GM23338 (cell line): Measurements from ENCODE around the gene JAM3. TPM values are rescaled to one million over a fixed set of nuclear protein-coding genes. Genes with fewer than 3 reads are reported as not detected.
A peak's percentile ranks its signal among the peaks of the same experiment; 100 is the strongest.

Experiments
- ATAC-seq: fragments of 200-7000 bp; cut with Tn5 transposase; 3 replicates; pipeline ENCODE4 v1.9.1; 2020
- DNase-seq: peaks from one replicate; pipeline ENCODE4 v3.0.0-alpha.2; 2015; ENCODE audit warnings: low spot score
- H2AFZ ChIP-seq: fragments of 200-600 bp; sonication (generic); 2 replicates; pipeline ENCODE4 v1.8.0; 2016; ENCODE audit warnings: antibody characterized with exemption, mild to moderate bottlenecking, moderate library complexity
- H3F3A ChIP-seq: fragments of 200-600 bp; sonication (generic); replicated peaks from 2 replicates; pipeline ENCODE4 v1.8.0; 2017; ENCODE audit warnings: antibody characterized with exemption, mixed run types, low read depth
- H3K27ac ChIP-seq: fragments of 200-600 bp; sonication (generic); 2 replicates; pipeline ENCODE4 v1.6.1; 2016; ENCODE audit warnings: low read depth
- H3K27me3 ChIP-seq: fragments of 200-600 bp; sonication (generic); 2 replicates; pipeline ENCODE4 v1.8.0; 2016; ENCODE audit warnings: mild to moderate bottlenecking, mixed run types, moderate library complexity; ENCODE audit not compliant: insufficient read depth
- H3K36me3 ChIP-seq: fragments of 200-600 bp; sonication (generic); 2 replicates; pipeline ENCODE4 v1.8.0; 2016; ENCODE audit warnings: mild to moderate bottlenecking; ENCODE audit not compliant: insufficient read depth
- H3K4me1 ChIP-seq: fragments of 200-600 bp; sonication (generic); 2 replicates; pipeline ENCODE4 v1.8.0; 2016; ENCODE audit warnings: mild to moderate bottlenecking, moderate library complexity; ENCODE audit not compliant: insufficient read depth
- H3K4me2 ChIP-seq: fragments of 200-600 bp; sonication (generic); 2 replicates; pipeline ENCODE4 v1.7.1; 2017; ENCODE audit warnings: mixed run types
- H3K4me3 ChIP-seq: fragments of 200-600 bp; sonication (generic); 2 replicates; pipeline ENCODE4 v1.6.1; 2016; ENCODE audit warnings: mixed run types
- H3K79me2 ChIP-seq: fragments of 200-600 bp; sonication (generic); replicated peaks from 2 replicates; pipeline ENCODE4 v1.8.0; 2017; ENCODE audit warnings: mild to moderate bottlenecking; ENCODE audit not compliant: insufficient read depth
- H3K9me2 ChIP-seq: fragments of 200-600 bp; sonication (generic); 2 replicates; pipeline ENCODE4 v1.8.0; 2017; ENCODE audit not compliant: insufficient read depth
- H4K20me1 ChIP-seq: fragments of 200-600 bp; sonication (generic); replicated peaks from 2 replicates; pipeline ENCODE4 v1.8.0; 2017; ENCODE audit warnings: mild to moderate bottlenecking; ENCODE audit not compliant: insufficient read depth
- H3K27ac Mint-ChIP-seq: 2 replicates; pipeline ENCODE4 v1.8.0; 2020; ENCODE audit warnings: inconsistent platforms, mild to moderate bottlenecking, moderate library complexity, mixed read lengths
- H3K27me3 Mint-ChIP-seq: 3 replicates; pipeline ENCODE4 v1.8.0; 2022; ENCODE audit warnings: low read depth, mild to moderate bottlenecking, moderate library complexity, mixed read lengths, inconsistent platforms; ENCODE audit not compliant: insufficient read depth, poor library complexity
- H3K36me3 Mint-ChIP-seq: 3 replicates; pipeline ENCODE4 v1.8.0; 2021; ENCODE audit warnings: low read depth, mild to moderate bottlenecking, inconsistent platforms, moderate library complexity, mixed read lengths
- H3K4me1 Mint-ChIP-seq: 3 replicates; pipeline ENCODE4 v1.8.0; 2020; ENCODE audit warnings: mild to moderate bottlenecking, inconsistent platforms, mixed read lengths
- H3K4me3 Mint-ChIP-seq: 3 replicates; pipeline ENCODE4 v1.8.0; 2021; ENCODE audit warnings: moderate library complexity, mild to moderate bottlenecking, inconsistent platforms, mixed read lengths
- H3K9me3 Mint-ChIP-seq: 3 replicates; pipeline ENCODE4 v1.8.0; 2020; ENCODE audit warnings: moderate library complexity, mild to moderate bottlenecking, inconsistent platforms, mixed read lengths
- CREB1 ChIP-seq: fragments of 250-450 bp; sonication (Bioruptor Pico); IDR thresholded peaks from 2 replicates; pipeline ENCODE4 v1.5.0; 2020; ENCODE audit warnings: low read depth, mild to moderate bottlenecking, moderate library complexity
- CTCF ChIP-seq, 2 experiments: fragments of 200-600 bp in 1 of 2; sonication (generic) in 1 of 2; conservative IDR thresholded peaks; 2 replicates each; pipeline versions ENCODE4 v1.5.1 to v1.6.1; 2016 to 2017; ENCODE audit warnings: antibody characterized with exemption in 2 of 2, low read depth in 2 of 2, mild to moderate bottlenecking in 2 of 2, moderate library complexity in 1 of 2
- ETS1 ChIP-seq: IDR thresholded peaks from 2 replicates; pipeline ENCODE4 v1.6.1; 2016; ENCODE audit warnings: antibody characterized with exemption
- EZH2 ChIP-seq: fragments of 200-600 bp; sonication (generic); IDR thresholded peaks from one replicate; pipeline ENCODE4 v1.8.0; 2017; ENCODE audit warnings: antibody characterized with exemption, mild to moderate bottlenecking, low read depth; ENCODE audit not compliant: unreplicated experiment
- EZH2phosphoT487 ChIP-seq: fragments of 200-600 bp; sonication (generic); IDR thresholded peaks from one replicate; pipeline ENCODE4 v1.8.1; 2018; ENCODE audit warnings: antibody characterized with exemption; ENCODE audit not compliant: unreplicated experiment
- JUNB ChIP-seq: IDR thresholded peaks from one replicate; pipeline ENCODE4 v1.6.1; 2016; ENCODE audit warnings: antibody characterized with exemption; ENCODE audit not compliant: unreplicated experiment
- NANOG ChIP-seq: IDR thresholded peaks from 2 replicates; pipeline ENCODE4 v1.6.1; 2016; ENCODE audit warnings: antibody characterized with exemption, borderline replicate concordance
- POLR2AphosphoS5 ChIP-seq: IDR thresholded peaks from 2 replicates; pipeline ENCODE4 v1.6.1; 2016; ENCODE audit warnings: antibody characterized with exemption, low read depth
- REST ChIP-seq: IDR thresholded peaks from one replicate; pipeline ENCODE4 v1.6.1; 2018; ENCODE audit warnings: antibody characterized with exemption; ENCODE audit not compliant: unreplicated experiment
- STAT1 ChIP-seq: IDR thresholded peaks from one replicate; pipeline ENCODE4 v1.6.1; 2016; ENCODE audit warnings: antibody characterized with exemption; ENCODE audit not compliant: unreplicated experiment
- ZNF114 ChIP-seq: fragments of 250-450 bp; sonication (Bioruptor Pico); IDR thresholded peaks from 2 replicates; pipeline ENCODE4 v1.5.0; 2020; ENCODE audit warnings: mild to moderate bottlenecking, moderate library complexity
- ZNF462 ChIP-seq: fragments of 250-450 bp; sonication (Bioruptor Pico); IDR thresholded peaks from 2 replicates; pipeline ENCODE4 v1.5.0; 2020; ENCODE audit warnings: mild to moderate bottlenecking, moderate library complexity
- polyA plus RNA-seq: library from polyadenylated mRNA; unstranded; fragments of >200 nt; fragmentation: Nextera tagmentation; extraction: Ambion mirVana; gene quantifications from 2 replicates; pipeline ENCODE4 v1.2.1, GENCODE V29; 2016
- total RNA-seq: library from RNA; depleted of rRNA; stranded (reverse); fragments of >200 nt; shearing (Covaris generic); gene quantifications from 2 replicates; pipeline ENCODE4 v1.2.3, GENCODE V29; 2014

JAM3 gene
- total and polyA plus RNA-seq, 2 experiments from 2014 or later: 14.1 to 41.5 TPM

- H3K4me2 ChIP-seq: peak overlapping the region; percentile 72
- no peak for TF ChIP-seq POLR2AphosphoS5
- no peak for TF ChIP-seq NANOG
- no peak for TF ChIP-seq ETS1
- no peak for TF ChIP-seq ZNF462
- TF ChIP-seq CREB1 (CRISPR knock-in tag): no peak
- TF ChIP-seq EZH2: no peak
- TF ChIP-seq CTCF (conservative IDR thresholded peaks at IDR 0.05; ENCODE audit: low read depth in 2 of 2): no peak
- TF ChIP-seq EZH2phosphoT487: no peak
- no peak for TF ChIP-seq STAT1
- TF ChIP-seq JUNB: no peak
- no peak for TF ChIP-seq REST
- no peak for TF ChIP-seq ZNF114
- H3K27ac ChIP-seq: 0 out of 2 replicates have a peak overlapping the region, but pooled peaks have one; percentile 42
- no peaks in the 10 kb centered on the region for H3K36me3 Mint-ChIP-seq
- H3K9me3 Mint-ChIP-seq: no peaks in the 10 kb centered on the region
- H3K4me3 Mint-ChIP-seq: peak overlapping the region; percentile 60
- peaks cover 37% of the 10 kb centered on the region for H3K27me3 Mint-ChIP-seq
- H3F3A ChIP-seq: peaks cover 23% of the 10 kb centered on the region
- no peaks in the 10 kb centered on the region for H3K9me2 ChIP-seq
- no peaks in the 10 kb centered on the region; the same call in 1 of the 2 replicates for H4K20me1 ChIP-seq
- H3K36me3 ChIP-seq: no peaks in the 10 kb centered on the region
- no peak overlapping the region for H3K27ac Mint-ChIP-seq
- peak overlapping the region; percentile 27; the same call in 1 of the 2 replicates for H3K4me3 ChIP-seq
- no peaks in the 10 kb centered on the region for H3K79me2 ChIP-seq
- DNase-seq (no peak), ATAC-seq (no peak)
- H2AFZ ChIP-seq: peak overlapping the region; percentile 73
- no peaks in the 10 kb centered on the region; the same call in 1 of the 2 replicates for H3K27me3 ChIP-seq
- peaks cover 47% of the 10 kb centered on the region for H3K4me1 Mint-ChIP-seq
- H3K4me1 ChIP-seq: peaks cover 28% of the 10 kb centered on the region
These were observed 35.6 kb upstream of the JAM3 start for GRCh38 chr11:134033276-134033675.
